ENCODE results near the gene FBRSL1. TPM values are rescaled to one million over a fixed set of nuclear protein-coding genes. Genes with fewer than 3 reads are reported as not detected.

FBRSL1 gene
- total and polyA plus RNA-seq, 10 donors, result 14.3 to 161 (median 49.8) TPM

- TF ChIP-seq CTCF (IDR thresholded peaks at IDR 0.05 in 8 of 11, conservative IDR thresholded peaks at IDR 0.05 in 3 of 11) (no peak), POLR2A (IDR thresholded peaks at IDR 0.05) (no peak), POLR2AphosphoS5 (IDR thresholded peaks at IDR 0.05) (no peak)
- Histone ChIP-seq H3K4me3 (peak overlapping the region; percentile 45 to 90 (median 61)), H3K4me1 (peaks cover 64 to 89% (median 83%) of the 10 kb centered on the region in 6 donors), H3K9me3 (no peaks in the 10 kb centered on the region), H3K36me3 (peaks cover 0 to 19% (median 0%) of the 10 kb centered on the region in 6 donors), H3K27me3 (replicated peaks in 1 of 7) (no peaks in the 10 kb centered on the region), H3K27ac (peak overlapping the region in 1 of 8 donors; percentile 65)
- no peak for DNase-seq
- WGBS, 5 donors, result 58 to 69% (median 65%) methylated on average over 19 to 23 of the region's 23 CpGs
- intact Hi-C loops (cut with DNase I; ENCODE audit: low total_unique reads), result no loop called here
Measured at GRCh38 chr12:132491761-132492378, 1.9 kb downstream of the FBRSL1 start.

- Histone ChIP-seq H3K27me3 (replicated peaks in 1 of 7) (no peaks in the 10 kb centered on the region), H3K27ac (peak overlapping the region in 2 of 8 donors; percentile 79 to 80), H3K36me3 (peaks cover 0 to 19% (median 0%) of the 10 kb centered on the region in 6 donors), H3K9me3 (no peaks in the 10 kb centered on the region), H3K4me3 (peak overlapping the region in 6 of 8 donors; percentile 7 to 90 (median 61)), H3K4me1 (peaks cover 68 to 90% (median 88%) of the 10 kb centered on the region in 6 donors)
- no peak for TF ChIP-seq POLR2AphosphoS5 (IDR thresholded peaks at IDR 0.05)
- TF ChIP-seq POLR2A (IDR thresholded peaks at IDR 0.05), result no peak
- no peak for TF ChIP-seq CTCF (IDR thresholded peaks at IDR 0.05 in 8 of 11, conservative IDR thresholded peaks at IDR 0.05 in 3 of 11)
- 45 to 76% (median 66%) methylated on average over 12 of the region's 12 CpGs for WGBS, 5 donors
- intact Hi-C loops (cut with DNase I; ENCODE audit: low total_unique reads), result no loop called here
- DNase-seq, result no peak
Measured at GRCh38 chr12:132492522-132492921, 2.6 kb downstream of the FBRSL1 start.

- H3K36me3 ChIP-seq, result peaks cover 0 to 19% (median 0%) of the 10 kb centered on the region in 6 donors
- 77 to 97% (median 80%) methylated on average over 11 to 12 of the region's 12 CpGs for whole genome bisulfite sequencing, 5 donors
- no peaks in the 10 kb centered on the region for H3K27me3 ChIP-seq (replicated peaks in 1 of 7)
- H3K4me3 ChIP-seq, result peak overlapping the region in 3 of 8 donors; percentile 63 to 90 (median 70)
- TF ChIP-seq POLR2AphosphoS5 (IDR thresholded peaks at IDR 0.05), result no peak
- TF ChIP-seq CTCF (IDR thresholded peaks at IDR 0.05 in 8 of 11, conservative IDR thresholded peaks at IDR 0.05 in 3 of 11), result no peak
- no peak for TF ChIP-seq POLR2A (IDR thresholded peaks at IDR 0.05)
- intact Hi-C loops (cut with DNase I; ENCODE audit: low total_unique reads), result no loop called here
- H3K4me1 ChIP-seq, result peaks cover 72 to 90% (median 88%) of the 10 kb centered on the region in 6 donors
- peak overlapping the region in 2 of 8 donors; percentile 79 to 80 for H3K27ac ChIP-seq
- DNase-seq, result no peak
- no peaks in the 10 kb centered on the region for H3K9me3 ChIP-seq
Measured at GRCh38 chr12:132492951-132493350, 3.0 kb downstream of the FBRSL1 start.

GRCh38 chr12:132493482-132494178, 3.7 kb downstream of the FBRSL1 start:
- TF ChIP-seq CTCF (IDR thresholded peaks at IDR 0.05 in 8 of 11, conservative IDR thresholded peaks at IDR 0.05 in 3 of 11) (no peak), POLR2AphosphoS5 (IDR thresholded peaks at IDR 0.05) (no peak), POLR2A (IDR thresholded peaks at IDR 0.05) (no peak)
- H3K4me3 ChIP-seq, result peak overlapping the region in 1 of 8 donors; percentile 90
- peaks cover 72 to 90% (median 88%) of the 10 kb centered on the region in 6 donors for H3K4me1 ChIP-seq
- intact Hi-C loops (cut with DNase I; ENCODE audit: low total_unique reads), result no loop called here
- H3K27me3 ChIP-seq (replicated peaks in 1 of 7), result no peaks in the 10 kb centered on the region
- WGBS, 5 donors, result 83 to 87% (median 86%) methylated on average over 9 to 18 of the region's 18 CpGs
- H3K9me3 ChIP-seq, result no peaks in the 10 kb centered on the region
- no peak for DNase-seq
- H3K27ac ChIP-seq, result peak overlapping the region in 4 of 8 donors; percentile 11 to 83 (median 80)
- peaks cover 0 to 19% (median 0%) of the 10 kb centered on the region in 6 donors for H3K36me3 ChIP-seq
